Activated T-helper 1 cell treated with anti-CD3 and anti-CD28 coated beads, Interleukin-2, amount 50 U/mL, for 16 hours (primary cell): ENCODE results near the gene AGBL4.
"Not testable (repeated sequence)": the region's sequence is repeated elsewhere in the genome, so short reads cannot be mapped to it uniquely, and the experiment has no call there.

Source experiments
- DNase-seq, 2 donors: peaks; one replicate each; pipeline ENCODE4 v3.0.0-alpha.2; 2020; ENCODE audit warnings: low read depth in 1 of 2, low spot score in 1 of 2

AGBL4 gene

DNA sequence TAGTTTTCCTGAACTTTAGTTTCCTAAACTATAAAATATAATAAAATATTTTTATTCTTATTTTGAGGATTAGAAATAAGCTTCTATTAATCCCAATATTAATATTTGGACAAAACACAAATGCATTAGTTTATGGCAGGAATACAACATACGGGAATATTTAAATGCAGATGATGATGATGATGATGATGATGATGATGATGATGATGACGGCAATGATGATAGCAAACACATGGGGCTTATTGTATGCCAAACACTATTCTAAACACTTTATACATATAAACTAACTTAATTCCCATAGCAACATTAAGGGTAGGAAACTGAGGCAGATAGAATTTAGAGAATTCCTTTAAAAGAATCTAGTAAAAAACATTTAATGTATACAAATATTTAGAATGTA is 705.5 kb downstream of the AGBL4 start:
- no peak for DNase-seq

DNA sequence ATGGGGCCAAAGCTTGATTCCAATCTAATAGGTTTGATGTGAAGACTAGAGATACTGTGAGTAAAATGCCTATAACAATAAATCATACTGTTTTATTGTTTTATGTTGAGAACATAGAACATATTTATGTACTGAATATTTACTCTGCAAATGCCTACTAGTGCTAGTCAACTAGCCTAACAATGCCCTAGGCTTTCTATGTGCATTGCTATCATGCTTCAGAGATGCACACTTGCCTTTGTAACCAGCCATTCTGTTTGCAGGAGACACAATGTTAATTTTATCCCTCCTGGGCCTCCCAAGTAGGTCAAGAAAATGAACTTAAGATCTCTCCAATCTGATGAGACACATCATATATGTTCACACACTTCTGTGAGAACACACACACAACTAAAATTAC is 716.3 kb downstream of the AGBL4 start:
- no peak for DNase-seq

- no peak for DNase-seq
These were observed 717.2 kb downstream of the AGBL4 start for GRCh38 chr1:49306507-49307070.

DNA sequence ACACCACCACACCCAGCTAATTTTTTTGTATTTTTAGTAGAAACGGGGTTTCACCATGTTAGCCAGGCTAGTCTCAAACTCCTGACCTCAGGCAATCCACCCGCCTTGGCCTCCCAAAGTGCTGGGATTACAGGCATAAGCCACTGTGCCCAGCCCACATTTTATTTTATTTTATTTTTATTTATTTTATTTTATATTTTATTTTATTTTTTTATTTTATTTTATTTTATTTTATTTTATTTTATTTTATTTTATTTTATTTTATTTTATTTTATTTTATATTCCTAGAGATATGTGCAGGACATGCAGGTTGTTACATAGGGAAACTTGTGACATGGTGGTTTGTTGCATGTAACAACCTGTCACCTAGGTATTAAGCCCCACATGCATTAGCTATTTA is 721.4 kb downstream of the AGBL4 start:
- DNase-seq = not testable (repeated sequence)

- DNase-seq = no peak
These were observed 725.5 kb downstream of the AGBL4 start for GRCh38 chr1:49298304-49298703.

GRCh38 chr1:49297783-49298182 is 726.0 kb downstream of the AGBL4 start:
- no peak for DNase-seq

GRCh38 chr1:49294539-49294938 is 729.2 kb downstream of the AGBL4 start:
- DNase-seq = no peak

DNA sequence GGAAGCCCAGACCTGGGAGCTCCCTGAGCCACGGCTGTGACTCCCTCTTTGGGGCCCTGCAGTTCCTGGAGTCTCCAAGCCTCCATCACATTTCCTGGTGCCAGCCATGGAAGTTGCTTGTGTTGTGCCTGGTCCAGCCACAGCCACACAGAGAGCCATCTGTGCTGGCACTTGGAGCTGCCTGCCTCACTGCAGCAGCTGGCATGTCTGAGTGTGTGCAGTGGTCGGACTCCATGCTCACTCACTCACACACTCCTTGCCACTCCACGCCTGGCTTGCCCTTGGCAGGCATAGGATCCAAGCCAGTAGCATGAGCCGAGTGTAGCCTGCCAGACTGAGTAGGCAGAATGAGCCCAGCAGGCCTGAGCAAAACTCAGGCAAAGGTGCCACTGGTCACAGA is 730.7 kb downstream of the AGBL4 start:
- no peak for DNase-seq

DNA sequence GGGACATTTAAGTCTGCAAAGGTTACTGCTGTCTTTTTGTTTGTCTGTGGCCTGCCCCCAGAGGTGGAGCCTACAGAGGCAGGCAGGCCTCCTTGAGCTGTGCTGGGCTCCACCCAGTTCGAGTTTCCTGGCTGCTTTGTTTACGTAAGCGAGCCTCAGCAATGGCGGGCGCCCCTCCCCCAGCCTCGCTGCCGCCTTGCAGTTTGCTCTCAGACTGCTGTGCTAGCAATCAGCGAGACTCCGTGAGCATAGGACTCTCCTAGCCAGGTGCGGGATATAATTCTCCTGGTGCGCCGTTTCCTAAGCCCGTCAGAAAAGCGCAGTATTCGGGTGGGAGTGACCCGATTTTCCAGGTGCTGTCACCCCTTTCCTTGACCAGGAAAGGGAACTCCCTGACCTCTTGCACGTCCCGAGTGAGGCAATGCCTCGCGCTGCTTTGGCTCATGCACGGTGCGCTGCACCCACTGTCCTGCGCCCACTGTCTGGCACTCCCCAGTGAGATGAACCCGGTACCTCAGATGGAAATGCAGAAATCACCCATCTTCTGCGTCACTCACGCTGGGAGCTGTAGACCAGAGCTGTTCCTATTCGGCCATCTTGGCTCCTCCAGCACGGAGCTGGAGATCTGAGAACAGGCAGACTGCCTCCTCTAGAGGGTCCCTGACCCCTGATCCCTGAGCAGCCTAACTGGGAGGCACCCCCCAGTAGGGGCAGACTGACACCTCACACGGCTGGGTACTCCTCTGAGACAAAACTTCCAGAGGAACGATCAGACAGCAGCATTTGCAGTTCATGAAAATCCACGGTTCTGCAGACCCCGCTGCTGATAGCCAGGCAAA is 766.3 kb downstream of the AGBL4 start:
- not testable (repeated sequence) for DNase-seq

DNA sequence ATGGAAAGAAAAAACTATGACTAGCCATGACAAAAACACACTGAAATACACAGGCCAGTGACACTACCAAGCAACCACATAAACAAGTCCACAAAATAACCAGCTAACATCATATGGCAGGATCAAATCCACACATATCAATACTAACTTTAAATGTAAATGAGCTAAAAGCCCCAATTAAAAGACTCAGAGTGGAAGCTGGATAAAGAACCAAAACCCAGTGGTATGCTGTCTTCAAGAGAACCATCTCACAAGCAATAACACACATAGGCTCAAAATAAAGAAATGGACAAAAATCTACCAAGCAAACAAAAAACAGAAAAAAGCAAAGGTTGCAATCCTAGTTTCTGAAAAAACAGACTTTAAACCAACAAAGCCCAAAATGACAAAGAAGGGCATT is 770.8 kb downstream of the AGBL4 start:
- DNase-seq = no peak

- DNase-seq = no peak
These were observed 772.6 kb downstream of the AGBL4 start for GRCh38 chr1:49251019-49251784.

DNA sequence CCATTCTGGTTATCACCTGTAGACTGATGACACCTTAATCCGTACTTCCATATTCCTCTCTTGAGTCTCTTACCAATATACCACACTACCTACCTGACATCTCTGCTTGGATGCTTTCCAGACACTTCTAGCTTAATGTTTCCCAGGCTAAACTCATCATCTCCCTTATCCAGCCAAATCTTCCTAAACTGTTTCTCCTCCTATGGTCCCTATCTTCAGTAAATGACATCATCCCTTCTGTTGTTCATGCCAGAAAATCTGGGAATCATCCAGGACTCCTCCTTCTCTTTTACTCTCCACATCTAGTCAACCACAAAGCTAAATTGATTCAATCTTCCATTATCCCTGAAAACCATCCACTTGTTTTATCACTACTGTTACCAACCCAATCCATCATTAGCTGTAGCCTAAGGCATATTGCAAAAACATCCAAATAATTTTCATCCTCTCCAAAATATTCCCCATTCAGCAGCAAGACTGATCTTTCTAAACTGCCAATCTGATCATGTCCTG is 783.0 kb downstream of the AGBL4 start:
- DNase-seq = no peak

DNA sequence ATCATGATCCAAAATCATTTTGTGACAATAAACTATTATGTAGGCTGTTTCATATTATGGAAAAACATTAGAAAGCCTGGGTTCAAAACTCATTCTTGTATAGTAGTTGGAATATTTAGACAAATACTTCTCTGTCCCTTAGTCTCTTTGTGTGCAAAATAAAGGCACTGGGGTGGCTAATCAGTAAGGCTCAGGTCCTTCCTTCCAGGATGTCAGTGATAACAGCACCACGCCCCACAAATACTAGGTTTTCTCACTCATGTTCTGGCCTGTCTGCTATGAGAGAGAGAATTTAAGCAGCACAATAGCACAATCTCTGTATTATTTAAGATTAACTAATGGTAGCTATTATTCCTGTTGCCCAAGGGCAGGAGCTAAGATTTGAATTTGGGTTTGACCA is 788.8 kb downstream of the AGBL4 start:
- DNase-seq = no peak

GRCh38 chr1:49229555-49229954 is 794.2 kb downstream of the AGBL4 start:
- no peak for DNase-seq

DNA sequence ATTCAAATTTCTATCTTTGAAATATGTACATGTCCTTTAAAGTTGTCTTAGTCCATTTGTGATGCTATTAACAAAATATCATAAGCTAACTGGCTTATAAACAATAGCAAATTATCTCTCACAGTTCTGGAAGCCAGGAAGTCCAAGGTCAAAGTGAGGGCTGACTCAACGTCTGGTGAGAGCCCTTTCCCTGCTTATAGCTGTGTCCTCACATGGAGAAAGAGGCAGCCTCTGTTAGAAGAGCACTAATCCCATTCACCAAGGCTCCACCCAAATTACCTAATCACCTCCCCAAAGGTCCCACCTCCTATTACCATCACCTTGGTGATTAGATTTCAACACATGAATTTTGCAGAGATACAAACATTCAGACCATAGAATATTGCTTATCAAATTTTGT is 797.0 kb downstream of the AGBL4 start:
- DNase-seq = no peak

DNA sequence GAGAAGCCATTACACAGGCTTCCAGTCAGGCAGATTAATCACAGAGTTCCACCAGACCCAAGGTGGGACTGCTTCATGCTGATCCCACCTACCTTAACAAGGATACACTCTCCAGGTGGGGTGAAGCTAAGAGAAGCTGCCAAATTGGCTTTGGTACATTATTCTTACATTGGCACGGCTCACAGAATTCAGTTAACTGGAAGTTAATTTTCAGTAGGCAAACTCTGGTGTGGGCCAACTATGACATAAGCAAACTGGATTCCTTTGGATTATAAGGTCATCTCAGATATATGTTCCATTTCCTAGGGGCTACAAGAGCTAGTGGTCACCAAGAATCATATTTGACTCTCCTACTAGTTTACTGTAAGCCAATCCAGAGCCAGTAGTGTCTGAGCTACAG is 798.3 kb downstream of the AGBL4 start:
- DNase-seq = no peak

- DNase-seq = no peak
These were observed 810.5 kb downstream of the AGBL4 start for GRCh38 chr1:49213301-49213700.

- no peak for DNase-seq
These were observed 815.0 kb downstream of the AGBL4 start for GRCh38 chr1:49208712-49209111.

DNA sequence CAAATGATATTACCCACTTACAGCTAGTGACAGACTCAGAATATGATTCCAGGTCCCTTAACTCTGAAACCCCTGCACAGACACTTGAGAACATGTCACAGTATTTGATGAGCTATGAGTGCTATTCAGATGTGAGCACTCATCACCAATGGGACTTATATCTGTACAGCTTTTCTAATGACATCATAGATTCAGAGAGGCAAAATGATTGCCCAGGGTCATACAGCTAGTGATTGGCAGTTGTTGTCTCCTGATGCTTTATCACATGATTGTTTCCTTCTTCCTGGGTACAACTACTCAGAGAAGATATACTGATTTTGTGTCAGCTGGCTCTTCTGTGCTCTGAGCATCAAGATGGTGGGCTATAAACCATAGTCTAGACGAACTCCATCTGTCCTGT is 819.0 kb downstream of the AGBL4 start:
- DNase-seq = no peak

GRCh38 chr1:49200738-49201137 is 823.0 kb downstream of the AGBL4 start:
- no peak for DNase-seq

- DNase-seq = no peak
These were observed 824.2 kb downstream of the AGBL4 start for GRCh38 chr1:49199564-49199963.

- DNase-seq = no peak
These were observed 826.7 kb downstream of the AGBL4 start for GRCh38 chr1:49197081-49197480.
